Neural progenitor cell (in vitro differentiated cells): Measurements from ENCODE around the gene AHSG. TPM values are rescaled to one million over a fixed set of nuclear protein-coding genes. Genes with fewer than 3 reads are reported as not detected.
A peak's percentile ranks its signal among the peaks of the same experiment; 100 is the strongest.

Experiments
- DNase-seq: peaks from one replicate; pipeline ENCODE4 v3.0.0-alpha.2; 2016; ENCODE audit warnings: low spot score
- H2AFZ ChIP-seq: fragments of 200-600 bp; sonication (generic); replicated peaks from 2 replicates; pipeline ENCODE4 v1.6.1; 2016; ENCODE audit warnings: antibody characterized with exemption
- H3F3A ChIP-seq: fragments of 200-600 bp; sonication (generic); 2 replicates; pipeline ENCODE4 v1.6.1; 2016; ENCODE audit warnings: antibody characterized with exemption, low read depth
- H3K27ac ChIP-seq: fragments of 200-600 bp; sonication (generic); 2 replicates; pipeline ENCODE4 v1.5.1; 2016; ENCODE audit warnings: mild to moderate bottlenecking
- H3K27me3 ChIP-seq: fragments of 200-600 bp; sonication (generic); 2 replicates; pipeline ENCODE4 v1.6.1; 2016; ENCODE audit warnings: mild to moderate bottlenecking, moderate library complexity
- H3K36me3 ChIP-seq: fragments of 200-600 bp; sonication (generic); 2 replicates; pipeline ENCODE4 v1.5.1; 2016
- H3K4me1 ChIP-seq: fragments of 200-600 bp; sonication (generic); 2 replicates; pipeline ENCODE4 v1.6.1; 2016; ENCODE audit warnings: mixed run types
- H3K4me2 ChIP-seq: fragments of 200-600 bp; sonication (generic); 2 replicates; pipeline ENCODE4 v1.6.1; 2016
- H3K4me3 ChIP-seq: fragments of 200-600 bp; sonication (generic); 2 replicates; pipeline ENCODE4 v1.5.1; 2016
- H3K79me2 ChIP-seq: fragments of 200-600 bp; sonication (generic); 2 replicates; pipeline ENCODE4 v1.6.1; 2016; ENCODE audit warnings: low read depth
- H3K9ac ChIP-seq: fragments of 200-600 bp; sonication (generic); 2 replicates; pipeline ENCODE4 v1.6.1; 2016
- H3K9me3 ChIP-seq: fragments of 200-600 bp; sonication (generic); 2 replicates; pipeline ENCODE4 v1.5.1; 2016; ENCODE audit warnings: low read depth
- H4K20me1 ChIP-seq: fragments of 200-600 bp; sonication (generic); 2 replicates; pipeline ENCODE4 v1.6.1; 2016; ENCODE audit warnings: low read depth
- H3K27ac Mint-ChIP-seq: 3 replicates; pipeline ENCODE4 v1.8.0; 2021; ENCODE audit warnings: mixed read lengths
- H3K27me3 Mint-ChIP-seq: 2 replicates; pipeline ENCODE4 v1.8.0; 2022; ENCODE audit warnings: low read depth, mild to moderate bottlenecking, inconsistent platforms, moderate library complexity, mixed read lengths; ENCODE audit not compliant: insufficient read depth
- H3K36me3 Mint-ChIP-seq: 3 replicates; pipeline ENCODE4 v1.8.0; 2021; ENCODE audit warnings: mixed read lengths
- H3K4me1 Mint-ChIP-seq: 3 replicates; pipeline ENCODE4 v1.8.0; 2021; ENCODE audit warnings: mixed read lengths
- H3K4me3 Mint-ChIP-seq: 3 replicates; pipeline ENCODE4 v1.8.0; 2021; ENCODE audit warnings: mild to moderate bottlenecking, moderate library complexity, mixed read lengths
- H3K9me3 Mint-ChIP-seq: 3 replicates; pipeline ENCODE4 v1.8.0; 2020; ENCODE audit warnings: mixed read lengths
- EZH2 ChIP-seq: fragments of 200-600 bp; sonication (generic); IDR thresholded peaks from 2 replicates; pipeline ENCODE4 v1.6.1; 2017; ENCODE audit warnings: antibody characterized with exemption, mild to moderate bottlenecking, moderate library complexity
- EZH2phosphoT487 ChIP-seq: fragments of 200-600 bp; sonication (generic); IDR thresholded peaks from 2 replicates; pipeline ENCODE4 v1.6.1; 2017; ENCODE audit warnings: antibody characterized with exemption
- total RNA-seq: library from RNA; depleted of rRNA; stranded (reverse); fragments of >200 nt; gene quantifications from 2 replicates; pipeline ENCODE4 v1.2.3, GENCODE V29; 2015; ENCODE audit warnings: low replicate concordance
- TF ChIP-seq, protein P1 (sequence below): fragments of 200-600 bp; sonication (generic); IDR thresholded peaks from 2 replicates; pipeline ENCODE4 v1.5.1; 2017; ENCODE audit warnings: antibody characterized with exemption, mild to moderate bottlenecking

AHSG gene
- total RNA-seq, 1 donor from 2014 or later = not detected

DNA sequence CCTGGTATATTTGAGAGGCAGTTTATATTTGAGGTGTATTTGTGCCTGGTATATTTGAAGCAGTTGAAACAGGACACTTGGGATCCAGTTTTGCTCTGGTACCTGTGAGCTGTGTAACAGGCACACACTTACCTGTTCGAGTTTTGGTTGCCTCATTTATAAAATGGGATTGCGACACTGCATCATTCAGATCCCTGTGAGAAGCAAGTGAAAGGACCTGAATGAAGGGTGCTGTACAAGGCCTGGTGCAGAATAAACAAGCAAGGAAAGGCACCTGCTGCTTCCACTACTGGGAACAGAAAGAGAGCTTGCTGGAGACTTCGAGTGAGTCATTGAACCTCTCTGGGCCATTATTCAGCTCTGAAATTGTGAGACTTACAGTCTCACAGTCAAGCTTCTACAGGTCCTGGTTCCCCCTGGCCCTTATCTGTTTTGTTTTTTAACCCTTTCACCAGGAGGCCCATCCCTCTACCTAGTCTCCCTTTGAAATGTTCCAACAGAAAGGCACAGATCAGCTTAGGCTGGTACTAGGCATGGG lies 38.9 kb downstream of the AHSG start:
- Histone ChIP-seq H3K27me3 (no peaks in the 10 kb centered on the region), H3K27ac (no peak overlapping the region), H3K9me3 (no peaks in the 10 kb centered on the region), H2AFZ (no peak overlapping the region), H3F3A (no peaks in the 10 kb centered on the region), H3K4me3 (no peak overlapping the region), H3K9ac (no peak overlapping the region), H3K36me3 (no peaks in the 10 kb centered on the region), H3K79me2 (no peaks in the 10 kb centered on the region), H3K4me2 (no peak overlapping the region), H3K4me1 (peaks cover 5% of the 10 kb centered on the region), H4K20me1 (no peaks in the 10 kb centered on the region)
- Mint-ChIP-seq H3K9me3 (peaks cover 2% of the 10 kb centered on the region), H3K27me3 (no peaks in the 10 kb centered on the region), H3K27ac (no peak overlapping the region), H3K4me1 (peaks cover 10% of the 10 kb centered on the region), H3K4me3 (no peak overlapping the region), H3K36me3 (no peaks in the 10 kb centered on the region)
- DNase-seq = no peak
- no peak for TF ChIP-seq EZH2phosphoT487
- no peak for TF ChIP-seq EZH2
- TF ChIP-seq, protein P1, sequence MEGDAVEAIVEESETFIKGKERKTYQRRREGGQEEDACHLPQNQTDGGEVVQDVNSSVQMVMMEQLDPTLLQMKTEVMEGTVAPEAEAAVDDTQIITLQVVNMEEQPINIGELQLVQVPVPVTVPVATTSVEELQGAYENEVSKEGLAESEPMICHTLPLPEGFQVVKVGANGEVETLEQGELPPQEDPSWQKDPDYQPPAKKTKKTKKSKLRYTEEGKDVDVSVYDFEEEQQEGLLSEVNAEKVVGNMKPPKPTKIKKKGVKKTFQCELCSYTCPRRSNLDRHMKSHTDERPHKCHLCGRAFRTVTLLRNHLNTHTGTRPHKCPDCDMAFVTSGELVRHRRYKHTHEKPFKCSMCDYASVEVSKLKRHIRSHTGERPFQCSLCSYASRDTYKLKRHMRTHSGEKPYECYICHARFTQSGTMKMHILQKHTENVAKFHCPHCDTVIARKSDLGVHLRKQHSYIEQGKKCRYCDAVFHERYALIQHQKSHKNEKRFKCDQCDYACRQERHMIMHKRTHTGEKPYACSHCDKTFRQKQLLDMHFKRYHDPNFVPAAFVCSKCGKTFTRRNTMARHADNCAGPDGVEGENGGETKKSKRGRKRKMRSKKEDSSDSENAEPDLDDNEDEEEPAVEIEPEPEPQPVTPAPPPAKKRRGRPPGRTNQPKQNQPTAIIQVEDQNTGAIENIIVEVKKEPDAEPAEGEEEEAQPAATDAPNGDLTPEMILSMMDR = no peak

DNA sequence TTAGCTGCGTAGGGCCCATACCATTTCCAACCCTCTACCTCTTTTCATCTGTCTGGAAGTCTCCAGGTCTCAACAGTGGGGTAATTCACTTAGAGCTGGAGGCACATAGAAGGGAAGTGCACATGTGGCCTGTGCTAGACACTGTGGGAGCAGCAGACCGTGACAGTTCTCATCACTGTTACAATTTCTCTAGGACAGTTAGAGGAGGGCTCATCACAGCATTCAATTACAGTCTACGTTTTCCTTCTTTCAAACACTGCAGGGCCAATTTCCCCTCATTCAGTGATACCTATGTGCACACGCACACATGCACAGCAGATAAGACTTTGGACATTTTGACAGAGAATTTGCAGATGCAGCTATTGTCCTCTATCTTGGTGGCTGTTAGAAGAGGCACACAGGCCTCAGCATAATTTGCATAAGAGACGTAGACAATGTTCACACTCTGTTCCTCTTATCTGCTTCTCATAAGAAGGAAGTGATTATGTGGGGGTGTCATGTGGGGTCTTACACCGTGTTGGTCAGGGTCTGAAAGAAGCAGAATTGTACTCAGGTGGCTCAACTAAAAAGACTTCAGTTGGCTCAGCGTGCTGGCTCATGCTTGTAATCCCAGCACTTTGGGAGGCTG lies 40.3 kb downstream of the AHSG start:
- H3K27me3 Mint-ChIP-seq = no peaks in the 10 kb centered on the region
- Histone ChIP-seq H3K27me3 (no peaks in the 10 kb centered on the region), H3F3A (no peaks in the 10 kb centered on the region), H3K4me2 (no peak overlapping the region), H3K9me3 (no peaks in the 10 kb centered on the region), H3K36me3 (no peaks in the 10 kb centered on the region), H2AFZ (no peak overlapping the region), H3K27ac (no peak overlapping the region), H4K20me1 (no peaks in the 10 kb centered on the region), H3K79me2 (no peaks in the 10 kb centered on the region), H3K4me3 (no peak overlapping the region), H3K9ac (no peak overlapping the region), H3K4me1 (peaks cover 5% of the 10 kb centered on the region)
- no peak overlapping the region for H3K27ac Mint-ChIP-seq
- no peaks in the 10 kb centered on the region for H3K9me3 Mint-ChIP-seq
- H3K36me3 Mint-ChIP-seq = no peaks in the 10 kb centered on the region
- H3K4me3 Mint-ChIP-seq = no peak overlapping the region
- H3K4me1 Mint-ChIP-seq = peaks cover 10% of the 10 kb centered on the region
- TF ChIP-seq, protein P1 = no peak
- TF ChIP-seq EZH2phosphoT487 = no peak
- TF ChIP-seq EZH2 = no peak
- DNase-seq = no peak

DNA sequence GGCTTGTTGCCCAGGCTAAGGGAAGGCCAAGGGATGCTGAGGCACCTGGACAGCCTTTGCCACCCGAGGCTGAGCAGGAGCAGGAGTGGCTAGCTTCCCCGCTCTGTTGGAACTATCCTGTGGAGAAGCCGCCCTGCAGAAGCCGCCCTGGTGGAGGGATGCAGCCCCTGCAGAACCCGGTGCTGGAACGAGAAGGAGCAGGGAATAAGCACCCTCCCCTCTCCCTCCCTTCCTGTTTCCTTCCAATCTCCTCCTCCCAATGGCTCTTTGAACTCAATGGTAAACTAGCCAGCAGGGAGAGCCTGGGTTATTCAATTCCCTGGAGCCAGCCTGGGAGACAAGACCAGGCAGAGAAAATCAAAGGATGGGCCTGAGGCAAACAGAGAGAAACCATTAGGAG lies 41.1 kb downstream of the AHSG start:
- H3K9me3 Mint-ChIP-seq = no peaks in the 10 kb centered on the region
- H3K4me1 ChIP-seq = peaks cover 5% of the 10 kb centered on the region
- H3K4me3 Mint-ChIP-seq = no peak overlapping the region
- H3K27ac Mint-ChIP-seq = no peak overlapping the region
- H3K36me3 ChIP-seq = no peaks in the 10 kb centered on the region
- H2AFZ ChIP-seq = peak overlapping the region; percentile 63
- no peaks in the 10 kb centered on the region for H3K79me2 ChIP-seq
- no peak overlapping the region for H3K27ac ChIP-seq
- H3K9ac ChIP-seq = no peak overlapping the region
- H3K4me2 ChIP-seq = no peak overlapping the region
- H3K4me3 ChIP-seq = no peak overlapping the region
- H3K9me3 ChIP-seq = no peaks in the 10 kb centered on the region
- peak; percentile 48 for DNase-seq
- H4K20me1 ChIP-seq = no peaks in the 10 kb centered on the region
- no peaks in the 10 kb centered on the region for H3K36me3 Mint-ChIP-seq
- H3K27me3 ChIP-seq = no peaks in the 10 kb centered on the region
- peaks cover 10% of the 10 kb centered on the region for H3K4me1 Mint-ChIP-seq
- no peaks in the 10 kb centered on the region for H3K27me3 Mint-ChIP-seq
- TF ChIP-seq, protein P1 = peak; percentile 34
- TF ChIP-seq EZH2 (no peak), EZH2phosphoT487 (no peak)
- no peaks in the 10 kb centered on the region for H3F3A ChIP-seq
